Measurements from ENCODE around the gene FBXL20.

DNA sequence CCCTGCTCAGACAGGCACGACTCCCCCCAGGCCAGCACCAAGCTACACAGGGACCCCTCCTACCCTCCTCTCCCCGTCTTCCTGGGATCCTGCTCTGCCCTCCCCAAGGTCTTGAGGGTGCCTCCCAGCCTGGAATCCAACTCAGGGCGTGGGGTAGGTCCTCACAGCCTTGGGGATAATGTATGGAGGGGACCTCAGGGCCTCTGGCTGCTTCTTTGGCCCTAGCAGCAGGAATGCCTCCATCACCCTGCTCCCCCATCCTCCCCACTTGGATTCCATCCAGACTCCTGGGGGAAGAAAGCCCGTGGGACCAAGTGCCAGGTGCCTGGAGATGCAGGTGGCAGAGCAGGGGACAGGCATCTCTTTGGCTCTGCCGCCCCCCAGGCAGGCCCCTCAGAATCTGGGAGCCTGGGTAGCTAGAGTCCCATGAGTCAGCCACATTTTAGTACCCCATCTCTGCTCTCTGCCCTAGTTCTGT is 164.9 kb downstream of the FBXL20 start:
- TF ChIP-seq, protein P1, sequence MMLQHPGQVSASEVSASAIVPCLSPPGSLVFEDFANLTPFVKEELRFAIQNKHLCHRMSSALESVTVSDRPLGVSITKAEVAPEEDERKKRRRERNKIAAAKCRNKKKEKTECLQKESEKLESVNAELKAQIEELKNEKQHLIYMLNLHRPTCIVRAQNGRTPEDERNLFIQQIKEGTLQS (IDR thresholded peaks at IDR 0.05; ENCODE audit: borderline replicate concordance, extremely low read depth, low read depth, low read length): no peak
- TF ChIP-seq TARDBP (IDR thresholded peaks at IDR 0.05; ENCODE audit: borderline replicate concordance) (no peak), CTCF (IDR thresholded peaks at IDR 0.05 in 2 of 3, conservative IDR thresholded peaks at IDR 0.05 in 1 of 3; ENCODE audit: control insufficient read depth in 2 of 3, extremely low read depth in 1 of 3, insufficient read depth in 1 of 3, low read depth in 3 of 3, low read length in 3 of 3) (no peak), HDAC2 (IDR thresholded peaks at IDR 0.05) (no peak), MYC (IDR thresholded peaks at IDR 0.05; ENCODE audit: insufficient read depth, insufficient read length, insufficient replicate concordance, low read length, severe bottlenecking) (no peak)

All from GM12878 (cell line).